ENCODE measurements around the gene TFAP2E.

The TFAP2E gene

DNA sequence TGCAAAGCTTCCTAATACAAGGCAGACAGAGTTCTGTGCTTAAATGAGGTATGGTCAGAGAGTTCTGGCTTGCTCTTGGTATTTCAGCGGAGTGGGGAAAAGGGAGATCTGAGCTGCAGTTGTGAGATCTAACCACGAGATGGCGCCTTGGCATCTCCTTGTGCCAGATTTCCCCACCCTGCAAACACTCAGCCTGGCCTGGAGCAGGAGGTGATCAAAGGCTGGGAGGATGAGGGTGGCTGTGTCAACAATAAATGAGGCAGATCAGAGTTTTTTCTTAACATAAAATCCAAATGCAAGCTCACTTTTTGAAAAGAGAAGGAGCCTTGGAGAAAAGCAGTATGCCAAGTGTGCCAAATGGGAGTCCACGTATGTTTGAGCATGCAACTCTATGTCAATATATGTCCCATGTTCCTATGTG, 4.1 kb upstream of the TFAP2E start:
- no peak overlapping the region for H3K27ac ChIP-seq
- TF ChIP-seq ZFX (IDR thresholded peaks at IDR 0.05; ENCODE audit: borderline replicate concordance) (no peak), CTCF (IDR thresholded peaks at IDR 0.05) (peak; percentile 89)

DNA sequence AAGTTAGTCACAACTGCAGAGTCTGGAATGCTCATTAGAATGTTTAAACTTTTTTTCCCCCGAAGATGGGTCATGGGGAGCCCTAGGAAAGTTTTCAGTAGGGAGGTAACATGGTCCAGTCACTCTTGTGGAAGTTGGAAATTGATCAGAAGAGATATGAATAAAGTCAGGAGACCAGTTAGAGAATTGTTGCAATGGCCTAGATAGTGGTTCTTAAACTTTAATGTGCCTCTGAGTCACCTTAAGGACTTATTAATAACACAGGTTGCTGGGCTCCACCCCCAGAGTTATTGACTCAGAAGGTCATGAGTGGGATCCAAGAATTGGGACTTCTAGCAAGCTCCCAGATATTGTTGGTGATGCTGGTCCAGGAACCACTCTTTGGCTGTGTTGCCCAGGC, 3.2 kb upstream of the TFAP2E start:
- H3K27ac ChIP-seq, result no peak overlapping the region
- no peak for TF ChIP-seq ZFX (IDR thresholded peaks at IDR 0.05; ENCODE audit: borderline replicate concordance)
- no peak for TF ChIP-seq CTCF (IDR thresholded peaks at IDR 0.05)

- TF ChIP-seq ZFX (IDR thresholded peaks at IDR 0.05; ENCODE audit: borderline replicate concordance) (no peak), CTCF (IDR thresholded peaks at IDR 0.05) (no peak)
- no peak overlapping the region for H3K27ac ChIP-seq
Measured at GRCh38 chr1:35570589-35571137, 2.5 kb upstream of the TFAP2E start.

DNA sequence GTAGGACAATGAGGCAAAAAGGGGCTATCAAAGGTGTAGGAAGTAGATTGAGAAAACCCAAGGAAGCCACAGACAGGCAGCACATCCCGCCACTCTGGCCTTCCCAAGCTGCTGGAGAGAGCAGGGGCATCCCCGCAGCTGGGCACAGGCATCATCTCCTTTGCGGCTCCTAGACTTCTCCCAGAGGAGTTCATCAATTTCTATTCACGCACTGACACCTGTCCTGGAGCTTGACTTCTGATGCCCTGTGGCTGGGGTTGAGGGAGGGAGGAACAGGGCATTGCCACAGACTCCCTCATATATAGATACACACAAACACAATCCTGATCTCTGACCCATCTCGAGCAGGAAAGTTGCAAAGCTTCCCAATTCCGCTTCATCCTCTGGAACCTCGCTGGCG, 1.9 kb upstream of the TFAP2E start:
- TF ChIP-seq ZFX (IDR thresholded peaks at IDR 0.05; ENCODE audit: borderline replicate concordance), result no peak
- no peak overlapping the region for H3K27ac ChIP-seq

GRCh38 chr1:35572296-35572695, 818 bp upstream of the TFAP2E start:
- TF ChIP-seq ZFX (IDR thresholded peaks at IDR 0.05; ENCODE audit: borderline replicate concordance) (no peak), CTCF (IDR thresholded peaks at IDR 0.05) (no peak)
- no peak overlapping the region for H3K27ac ChIP-seq

- no peak overlapping the region for H3K27ac ChIP-seq
- TF ChIP-seq CTCF (IDR thresholded peaks at IDR 0.05) (no peak), ZFX (IDR thresholded peaks at IDR 0.05; ENCODE audit: borderline replicate concordance) (no peak)
Measured at GRCh38 chr1:35574125-35574654, 1.1 kb downstream of the TFAP2E start.

DNA sequence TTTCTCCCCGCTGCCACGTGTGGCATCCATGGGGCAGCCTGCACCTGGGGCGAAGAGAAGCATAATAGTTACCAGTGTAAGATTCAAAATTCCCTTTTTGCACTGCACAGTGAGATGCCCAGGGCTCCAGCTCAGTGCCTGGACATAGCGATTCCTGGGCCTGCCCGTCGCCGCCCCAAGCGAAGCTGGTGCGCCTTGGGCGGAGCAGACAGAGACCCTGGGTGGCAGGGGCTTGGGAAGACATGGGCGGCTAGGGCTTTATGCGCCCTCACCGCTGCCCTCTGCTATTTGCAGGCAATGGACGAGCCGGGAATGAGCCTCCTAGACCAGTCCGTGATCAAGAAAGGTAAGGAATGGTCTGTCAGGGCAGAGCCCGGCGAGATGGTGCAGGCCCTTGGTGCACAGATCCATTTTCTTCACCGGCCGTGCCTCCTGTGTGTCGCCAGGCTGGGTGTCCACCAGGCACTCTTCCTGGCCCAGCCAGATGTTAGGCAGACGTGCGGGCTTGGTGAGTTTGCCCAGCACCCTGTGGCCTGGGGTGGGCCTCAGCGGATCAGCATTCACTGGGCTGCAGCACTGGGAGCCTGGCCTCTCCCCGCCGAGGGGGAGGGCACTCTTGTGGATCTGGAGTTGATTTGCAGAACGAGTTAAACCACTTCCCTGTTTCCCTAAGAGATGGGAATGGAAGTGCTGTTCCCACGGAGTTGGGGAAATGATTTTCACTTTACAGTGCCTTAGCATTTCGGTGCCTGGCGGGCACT, 1.7 kb downstream of the TFAP2E start:
- TF ChIP-seq ZFX (IDR thresholded peaks at IDR 0.05; ENCODE audit: borderline replicate concordance) (no peak), CTCF (IDR thresholded peaks at IDR 0.05) (no peak)
- peak overlapping the region; percentile 12; the same call in 1 of the 2 replicates for H3K27ac ChIP-seq

All from 22Rv1 (cell line).